Gastroesophageal sphincter (tissue), 3 donors: Measurements from ENCODE around the gene IQGAP3.

Source experiments
- CTCF ChIP-seq, 4 experiments: fragments of 200-600 bp in 2 of 4; fragments of 450-650 bp in 2 of 4; sonication (generic) in 1 of 4; IDR thresholded peaks; one replicate each; pipeline ENCODE4 v1.5.1; 2017 to 2019; ENCODE audit warnings: antibody characterized with exemption in 4 of 4, mild to moderate bottlenecking in 2 of 4, moderate library complexity in 2 of 4
- EP300 ChIP-seq: sonication (generic); formaldehyde crosslinking; IDR thresholded peaks from one replicate; pipeline ENCODE4 v1.6.1; 2017; ENCODE audit warnings: antibody characterized with exemption, mild to moderate bottlenecking
- POLR2A ChIP-seq, 2 donors: fragments of 450-650 bp; IDR thresholded peaks; one replicate each; pipeline ENCODE4 v1.6.1; 2017; ENCODE audit warnings: antibody characterized with exemption in 2 of 2, mild to moderate bottlenecking in 2 of 2, moderate library complexity in 1 of 2
- POLR2AphosphoS5 ChIP-seq: sonication (generic); formaldehyde crosslinking; IDR thresholded peaks from one replicate; pipeline ENCODE4 v1.6.1; 2017; ENCODE audit warnings: antibody characterized with exemption

- no peak for TF ChIP-seq CTCF (IDR thresholded peaks at IDR 0.05)
- no peak for TF ChIP-seq EP300
- TF ChIP-seq POLR2A (IDR thresholded peaks at IDR 0.05): no peak
- TF ChIP-seq POLR2AphosphoS5: no peak
These were observed 27.7 kb downstream of the IQGAP3 start for GRCh38 chr1:156544592-156545102.
